MM.1S (cell line): ENCODE results near the gene RBM8A.

Source experiments
- DNase-seq: peaks from one replicate; pipeline ENCODE4 v3.0.0-alpha.2; 2015
- H2AFZ ChIP-seq: fragments of 300-600 bp; sonication (generic); 2 replicates; pipeline ENCODE4 v1.6.0; 2016; ENCODE audit warnings: antibody characterized with exemption, low read length
- H3F3A ChIP-seq: fragments of 300-600 bp; sonication (generic); 2 replicates; pipeline ENCODE4 v1.6.1; 2016; ENCODE audit warnings: mild to moderate bottlenecking, antibody characterized with exemption, low read length, moderate library complexity, mixed read lengths; ENCODE audit not compliant: insufficient read depth
- H3K27ac ChIP-seq: fragments of 300-600 bp; sonication (generic); 2 replicates; pipeline ENCODE4 v1.5.1; 2016; ENCODE audit warnings: mild to moderate bottlenecking, low read length
- H3K27me3 ChIP-seq: fragments of 300-600 bp; sonication (generic); replicated peaks from 2 replicates; pipeline ENCODE4 v1.6.0; 2016; ENCODE audit warnings: low read length; ENCODE audit not compliant: insufficient read depth
- H3K36me3 ChIP-seq: fragments of 300-600 bp; sonication (generic); replicated peaks from 2 replicates; pipeline ENCODE4 v1.6.1; 2016; ENCODE audit warnings: mild to moderate bottlenecking, low read length, mixed read lengths; ENCODE audit not compliant: insufficient read depth
- H3K4me1 ChIP-seq: fragments of 300-600 bp; sonication (generic); 2 replicates; pipeline ENCODE4 v1.6.1; 2016; ENCODE audit warnings: low read length, mixed read lengths
- H3K4me2 ChIP-seq: fragments of 300-600 bp; sonication (generic); 2 replicates; pipeline ENCODE4 v1.6.0; 2016; ENCODE audit warnings: low read depth, low read length
- H3K4me3 ChIP-seq: fragments of 300-600 bp; sonication (generic); 2 replicates; pipeline ENCODE4 v1.5.1; 2016; ENCODE audit warnings: low read length, mixed read lengths
- H3K79me2 ChIP-seq: fragments of 300-600 bp; sonication (generic); 2 replicates; pipeline ENCODE4 v1.6.1; 2016; ENCODE audit warnings: mixed run types, low read length, mixed read lengths
- H3K9ac ChIP-seq: fragments of 300-600 bp; sonication (generic); 2 replicates; pipeline ENCODE4 v1.6.1; 2016; ENCODE audit warnings: low read length, mixed read lengths
- H3K9me2 ChIP-seq: fragments of 300-600 bp; sonication (generic); replicated peaks from 2 replicates; pipeline ENCODE4 v1.6.1; 2016; ENCODE audit warnings: mild to moderate bottlenecking, low read length, mixed read lengths; ENCODE audit not compliant: insufficient read depth
- H3K9me3 ChIP-seq: fragments of 300-600 bp; sonication (generic); replicated peaks from 2 replicates; pipeline ENCODE4 v1.6.1; 2016; ENCODE audit warnings: mild to moderate bottlenecking, low read length, mixed read lengths; ENCODE audit not compliant: insufficient read depth
- H4K20me1 ChIP-seq: fragments of 300-600 bp; sonication (generic); 2 replicates; pipeline ENCODE4 v1.6.1; 2016; ENCODE audit warnings: mild to moderate bottlenecking, low read length, moderate library complexity, mixed read lengths; ENCODE audit not compliant: insufficient read depth
- EZH2 ChIP-seq: fragments of 300-600 bp; sonication (generic); optimal IDR thresholded peaks from 2 replicates; pipeline ENCODE3; 2017; ENCODE audit warnings: low read depth, mild to moderate bottlenecking, antibody characterized with exemption, low read length, mixed read lengths
- EZH2phosphoT487 ChIP-seq: fragments of 300-600 bp; sonication (generic); IDR thresholded peaks from 2 replicates; pipeline ENCODE4 v1.6.1; 2018; ENCODE audit warnings: antibody characterized with exemption, low read length
- TF ChIP-seq, protein P1 (sequence below): fragments of 300-600 bp; sonication (generic); IDR thresholded peaks from 2 replicates; pipeline ENCODE4 v1.5.1; 2016; ENCODE audit warnings: antibody characterized with exemption, low read length, mixed read lengths

The RBM8A gene

DNA sequence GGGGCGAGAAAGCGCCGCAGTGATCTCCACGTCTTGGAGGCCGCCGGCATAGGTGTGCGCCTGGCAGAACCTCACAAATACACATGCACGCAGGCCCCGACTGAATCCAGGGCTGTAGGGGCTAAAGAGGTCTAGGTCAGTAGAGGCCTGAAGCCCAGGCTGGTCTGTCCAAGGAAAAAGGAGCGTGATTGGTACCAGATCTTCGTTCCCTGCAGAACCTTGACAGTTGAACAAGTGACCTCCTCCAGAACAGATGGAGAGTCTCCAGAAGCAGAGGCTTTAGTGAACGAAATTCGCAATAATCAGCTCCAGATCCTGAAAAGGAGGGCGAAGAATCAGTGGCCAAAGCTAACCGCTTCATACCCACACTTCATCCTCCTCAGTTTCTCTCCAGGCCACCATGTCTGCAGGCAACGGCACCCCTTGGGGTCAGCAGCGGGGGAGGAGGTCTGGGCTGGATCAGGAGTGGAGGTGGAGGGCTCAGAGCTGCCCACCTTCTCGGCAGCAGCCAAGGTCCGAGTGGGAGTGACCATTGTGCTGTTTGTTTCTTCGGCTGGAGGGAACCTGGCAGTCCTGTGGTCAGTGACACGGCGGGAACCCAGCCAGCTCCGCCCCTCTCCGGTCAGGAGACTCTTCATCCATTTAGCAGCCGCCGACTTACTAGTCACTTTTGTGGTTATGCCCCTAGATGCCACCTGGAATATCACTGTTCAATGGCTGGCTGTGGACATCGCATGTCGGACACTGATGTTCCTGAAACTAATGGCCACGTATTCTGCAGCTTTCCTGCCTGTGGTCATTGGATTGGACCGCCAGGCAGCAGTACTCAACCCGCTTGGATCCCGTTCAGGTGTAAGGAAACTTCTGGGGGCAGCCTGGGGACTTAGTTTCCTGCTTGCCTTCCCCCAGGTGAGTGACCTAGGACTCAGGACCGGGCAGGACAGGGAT is 8.0 kb downstream of the RBM8A start:
- H4K20me1 ChIP-seq: no peaks in the 10 kb centered on the region
- peak overlapping the region; percentile 85 for H2AFZ ChIP-seq
- H3K27me3 ChIP-seq: no peaks in the 10 kb centered on the region
- H3K79me2 ChIP-seq: peaks cover 20% of the 10 kb centered on the region
- peak overlapping the region; percentile 87 for H3K27ac ChIP-seq
- peak overlapping the region; percentile 92 for H3K9ac ChIP-seq
- peak overlapping the region; percentile 99 for H3K4me2 ChIP-seq
- peak overlapping the region; percentile 84 for H3K4me3 ChIP-seq
- DNase-seq: peak; percentile 78
- no peaks in the 10 kb centered on the region for H3K9me2 ChIP-seq
- no peaks in the 10 kb centered on the region for H3K9me3 ChIP-seq
- peaks cover 7% of the 10 kb centered on the region for H3K4me1 ChIP-seq
- no peak for TF ChIP-seq EZH2phosphoT487
- TF ChIP-seq, protein P1, sequence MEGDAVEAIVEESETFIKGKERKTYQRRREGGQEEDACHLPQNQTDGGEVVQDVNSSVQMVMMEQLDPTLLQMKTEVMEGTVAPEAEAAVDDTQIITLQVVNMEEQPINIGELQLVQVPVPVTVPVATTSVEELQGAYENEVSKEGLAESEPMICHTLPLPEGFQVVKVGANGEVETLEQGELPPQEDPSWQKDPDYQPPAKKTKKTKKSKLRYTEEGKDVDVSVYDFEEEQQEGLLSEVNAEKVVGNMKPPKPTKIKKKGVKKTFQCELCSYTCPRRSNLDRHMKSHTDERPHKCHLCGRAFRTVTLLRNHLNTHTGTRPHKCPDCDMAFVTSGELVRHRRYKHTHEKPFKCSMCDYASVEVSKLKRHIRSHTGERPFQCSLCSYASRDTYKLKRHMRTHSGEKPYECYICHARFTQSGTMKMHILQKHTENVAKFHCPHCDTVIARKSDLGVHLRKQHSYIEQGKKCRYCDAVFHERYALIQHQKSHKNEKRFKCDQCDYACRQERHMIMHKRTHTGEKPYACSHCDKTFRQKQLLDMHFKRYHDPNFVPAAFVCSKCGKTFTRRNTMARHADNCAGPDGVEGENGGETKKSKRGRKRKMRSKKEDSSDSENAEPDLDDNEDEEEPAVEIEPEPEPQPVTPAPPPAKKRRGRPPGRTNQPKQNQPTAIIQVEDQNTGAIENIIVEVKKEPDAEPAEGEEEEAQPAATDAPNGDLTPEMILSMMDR: 0 out of 2 replicates have a peak, but pooled peaks have one; percentile 5
- H3F3A ChIP-seq: peaks cover 29% of the 10 kb centered on the region
- no peaks in the 10 kb centered on the region for H3K36me3 ChIP-seq

DNA sequence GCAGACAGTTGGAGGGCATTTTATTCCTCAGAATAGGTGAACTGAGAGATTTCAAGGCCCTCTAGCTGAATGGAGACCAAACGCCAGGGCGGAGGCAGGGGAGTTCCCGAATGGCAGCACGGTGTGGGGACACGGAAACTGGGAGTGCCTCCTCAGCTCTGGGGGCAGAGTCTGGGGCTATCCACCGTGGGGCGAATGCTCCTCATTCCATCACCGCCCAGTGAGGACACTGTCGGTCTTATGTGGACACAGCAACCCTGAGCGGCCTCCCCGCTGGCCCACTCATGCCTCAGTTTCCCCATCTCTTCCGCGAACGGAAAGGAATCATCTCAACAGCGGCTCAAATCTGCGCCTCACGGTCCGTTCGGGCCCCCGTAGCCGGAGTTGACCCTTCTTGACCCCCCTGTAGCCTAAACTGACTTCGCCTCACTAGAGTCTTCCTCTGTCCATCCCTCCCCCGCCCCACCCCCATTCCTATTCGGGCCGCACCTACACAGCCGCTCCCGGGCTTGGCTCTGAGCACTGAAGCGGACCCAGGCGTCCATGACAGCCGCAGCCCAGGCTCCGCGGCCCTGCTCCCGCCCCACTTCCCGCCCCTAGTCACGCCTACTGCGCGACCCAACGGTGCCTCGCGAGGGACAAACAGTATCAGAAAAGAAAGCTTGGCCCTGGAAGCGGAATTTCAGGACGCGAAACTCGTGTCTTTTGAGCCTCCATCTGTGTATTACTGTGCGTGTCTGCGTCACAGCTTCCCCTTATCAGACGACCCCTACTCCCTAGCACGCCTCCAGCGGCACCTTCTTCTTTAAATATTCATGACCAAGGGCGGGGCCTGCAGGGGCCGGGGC is 8.9 kb downstream of the RBM8A start, which contains the start of gene PEX11B:
PEX11B (minus strand) TSS at position 574 of the 848 bp plus-strand sequence; CDS start at position 545, 29 bp downstream.
- H4K20me1 ChIP-seq: no peaks in the 10 kb centered on the region
- H3K79me2 ChIP-seq: peaks cover 20% of the 10 kb centered on the region
- peak within 1 kb of the TSS; percentile 85 for H2AFZ ChIP-seq
- peak within 1 kb of the TSS; percentile 84 for H3K4me3 ChIP-seq
- no peaks in the 10 kb centered on the region for H3K36me3 ChIP-seq
- H3K27me3 ChIP-seq: no peaks in the 10 kb centered on the region
- H3K4me1 ChIP-seq: peaks cover 7% of the 10 kb centered on the region
- TF ChIP-seq EZH2phosphoT487: no peak
- TF ChIP-seq, protein P1: no peak
- no peak for TF ChIP-seq EZH2
- H3K9me3 ChIP-seq: no peaks in the 10 kb centered on the region
- H3K9ac ChIP-seq: peak within 1 kb of the TSS; percentile 92
- H3K4me2 ChIP-seq: peak within 1 kb of the TSS; percentile 99
- peak within 1 kb of the TSS; percentile 87 for H3K27ac ChIP-seq
- peak; percentile 93 for DNase-seq
- H3F3A ChIP-seq: peaks cover 27% of the 10 kb centered on the region
- H3K9me2 ChIP-seq: no peaks in the 10 kb centered on the region

DNA sequence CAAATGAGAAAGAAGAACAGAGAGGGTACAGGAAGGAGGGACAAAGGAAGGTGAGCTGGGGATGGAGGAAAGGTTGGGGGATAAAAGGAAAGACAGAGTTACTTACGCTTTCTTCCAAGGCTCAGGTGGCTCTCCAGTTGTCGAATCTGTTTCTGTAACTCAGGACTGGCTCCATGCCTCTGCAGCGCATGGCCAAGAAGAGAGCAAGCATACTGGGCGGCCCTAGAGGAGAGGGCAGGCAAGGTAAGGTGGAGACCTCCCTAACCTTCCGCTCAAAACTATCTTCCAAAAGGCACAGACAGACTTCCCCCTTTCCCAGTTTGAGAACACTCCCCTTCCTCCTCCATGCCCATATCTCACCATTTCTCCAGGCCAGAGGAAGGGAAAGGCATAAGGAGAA is 9.7 kb downstream of the RBM8A start:
- Histone ChIP-seq H3K27ac (no peak overlapping the region), H2AFZ (peak overlapping the region; percentile 85), H3K36me3 (no peaks in the 10 kb centered on the region), H3K9me3 (no peaks in the 10 kb centered on the region), H3K4me2 (peak overlapping the region; percentile 99), H3K27me3 (no peaks in the 10 kb centered on the region), H3K9ac (peak overlapping the region; percentile 92; the same call in 1 of the 2 replicates), H3K4me1 (peaks cover 7% of the 10 kb centered on the region), H3K4me3 (peak overlapping the region; percentile 84), H3K9me2 (no peaks in the 10 kb centered on the region), H3F3A (peaks cover 22% of the 10 kb centered on the region), H3K79me2 (peaks cover 20% of the 10 kb centered on the region), H4K20me1 (no peaks in the 10 kb centered on the region)
- TF ChIP-seq, protein P1: no peak
- no peak for TF ChIP-seq EZH2
- TF ChIP-seq EZH2phosphoT487: no peak
- no peak for DNase-seq
